Psoas muscle (tissue), 8 donors: Measurements from ENCODE around the gene PRIMA1. TPM values are rescaled to one million over a fixed set of nuclear protein-coding genes. Genes with fewer than 3 reads are reported as not detected.
A peak's percentile ranks its signal among the peaks of the same experiment; 100 is the strongest.

Experiments used
- ATAC-seq, 4 donors: fragments of 200-7000 bp; cut with Tn5 transposase; one replicate each; pipeline ENCODE4 v1.9.1; 2020; ENCODE audit warnings: moderate library complexity in 3 of 4, mild to moderate bottlenecking in 2 of 4
- DNase-seq, 2 donors: peaks; one replicate each; pipeline ENCODE4 v3.0.0-alpha.2; 2020
- H3K27ac ChIP-seq: fragments of 200-600 bp; one replicate; pipeline ENCODE4 v1.8.0; 2022
- H3K27me3 ChIP-seq, 3 donors: fragments of 200-600 bp in 1 of 3; one replicate each; pipeline versions ENCODE4 v1.6.1 to v1.8.0; 2013 to 2022; ENCODE audit warnings: low read length in 2 of 3, mild to moderate bottlenecking in 2 of 3, moderate library complexity in 1 of 3; ENCODE audit not compliant: insufficient read depth in 3 of 3
- H3K36me3 ChIP-seq, 2 donors: fragments of 200-600 bp in 1 of 2; one replicate each; pipeline versions ENCODE4 v1.6.1 to v1.8.0; 2013 to 2022; ENCODE audit warnings: low read depth in 1 of 2, mild to moderate bottlenecking in 1 of 2, moderate library complexity in 1 of 2; ENCODE audit not compliant: insufficient read depth in 1 of 2
- H3K4me1 ChIP-seq: fragments of 200-600 bp; one replicate; pipeline ENCODE4 v1.8.0; 2022
- H3K4me3 ChIP-seq: fragments of 200-600 bp; one replicate; pipeline ENCODE4 v1.8.0; 2022; ENCODE audit warnings: mild to moderate bottlenecking
- H3K9me3 ChIP-seq: fragments of 200-600 bp; one replicate; pipeline ENCODE4 v1.8.0; 2022
- CTCF ChIP-seq: fragments of 200-600 bp; IDR thresholded peaks from one replicate; pipeline ENCODE4 v1.8.0; 2022; ENCODE audit warnings: antibody characterized with exemption
- WGBS, 3 donors: extraction: QIAGEN DNeasy Blood & Tissue Kit; methylation state at CpG; one replicate each; pipeline versions ENCODE4 v1.1.6 to v1.1.7; 2013; 5-methylcytosine and 5-hydroxymethylcytosine counted together
- intact Hi-C, 2 donors: fragments of 100-400 bp; cut with DNase I; formaldehyde crosslinking; loops; one replicate each; pipeline versions ENCODE4 v1.11.0 to v1.14.2; 2022
- polyA plus RNA-seq, 3 donors: library from polyadenylated mRNA; stranded (reverse); fragments of 200-250 nt; gene quantifications; one replicate each; pipeline ENCODE4 v1.2.3, GENCODE V29; 2013
- total RNA-seq, 4 donors: library from RNA; stranded (reverse); fragmentation: NEBNext Ultra II Directional in 2 of 4; extraction: Animal tissue kit (Norgen Biotek cat#: 25700) in 2 of 4; gene quantifications; one replicate each; pipeline versions ENCODE4 v1.2.1 to v1.2.4, GENCODE V29; 2021 to 2023
- donor health status: healthy with polysubstance abuse.
- donor health status: DM: no; HTN: no; CAD: no; lungs with moderate emphysema.
- donor health status: Bipolar disorder and iron deficiency.
- donor health status: healthy.
- donor health status: DM: yes; HTN: yes; CAD: no.
- donor health status: DM: no; HTN: no; CAD: no.
- donor health status: DM: no; HTN: no; CAD: no.
- donor health status: DM: yes; HTN: yes; CAD: no.

PRIMA1 gene
- total and polyA plus RNA-seq, 7 donors: 0.17 to 0.77 (median 0.19) TPM

GRCh38 chr14:93691042-93691780 is 97.1 kb downstream of the PRIMA1 start:
- DNase-seq (no peak), ATAC-seq (no peak)
- H3K9me3 ChIP-seq: no peaks in the 10 kb centered on the region
- intact Hi-C loops: no loop called here
- H3K27ac ChIP-seq: no peak overlapping the region
- no peaks in the 10 kb centered on the region for H3K27me3 ChIP-seq
- no peak for TF ChIP-seq CTCF
- 86 to 88% (median 86%) methylated on average over 16 of the region's 16 CpGs for WGBS, 3 donors
- H3K36me3 ChIP-seq: no peaks in the 10 kb centered on the region
- no peaks in the 10 kb centered on the region for H3K4me1 ChIP-seq
- no peak overlapping the region for H3K4me3 ChIP-seq

GRCh38 chr14:93690146-93690545 is 98.1 kb downstream of the PRIMA1 start:
- Histone ChIP-seq H3K27me3 (no peaks in the 10 kb centered on the region), H3K4me1 (no peaks in the 10 kb centered on the region), H3K9me3 (no peaks in the 10 kb centered on the region), H3K27ac (no peak overlapping the region), H3K36me3 (no peaks in the 10 kb centered on the region), H3K4me3 (no peak overlapping the region)
- ATAC-seq (no peak), DNase-seq (no peak)
- 81 to 86% (median 83%) methylated on average over 6 of the region's 6 CpGs for WGBS, 3 donors
- intact Hi-C loops: no loop called here
- no peak for TF ChIP-seq CTCF

- Histone ChIP-seq H3K9me3 (no peaks in the 10 kb centered on the region), H3K4me1 (no peaks in the 10 kb centered on the region), H3K36me3 (no peaks in the 10 kb centered on the region), H3K27ac (no peak overlapping the region), H3K4me3 (no peak overlapping the region), H3K27me3 (no peaks in the 10 kb centered on the region)
- no peak for TF ChIP-seq CTCF
- ATAC-seq (no peak), DNase-seq (no peak)
- WGBS, 3 donors: 32 to 60% (median 48%) methylated on average over 4 of the region's 4 CpGs
- intact Hi-C loops: no loop called here
These were observed 99.5 kb downstream of the PRIMA1 start for GRCh38 chr14:93688820-93689219.

GRCh38 chr14:93688239-93688666 is 100.0 kb downstream of the PRIMA1 start:
- DNase-seq: no peak
- Histone ChIP-seq H3K27me3 (no peaks in the 10 kb centered on the region), H3K36me3 (no peaks in the 10 kb centered on the region), H3K9me3 (no peaks in the 10 kb centered on the region), H3K4me1 (no peaks in the 10 kb centered on the region), H3K27ac (no peak overlapping the region), H3K4me3 (no peak overlapping the region)
- ATAC-seq: no peak
- TF ChIP-seq CTCF: no peak
- intact Hi-C loops: no loop called here
- WGBS, 3 donors: 46 to 58% (median 47%) methylated on average over 5 of the region's 5 CpGs

- Histone ChIP-seq H3K9me3 (no peaks in the 10 kb centered on the region), H3K4me3 (no peak overlapping the region), H3K36me3 (no peaks in the 10 kb centered on the region), H3K27ac (no peak overlapping the region), H3K4me1 (no peaks in the 10 kb centered on the region), H3K27me3 (no peaks in the 10 kb centered on the region)
- ATAC-seq: peak in 3 of 4 donors; percentile 28 to 53 (median 47)
- intact Hi-C loops: no loop called here
- no peak for TF ChIP-seq CTCF
- no peak for DNase-seq
- 37 to 53% (median 45%) methylated on average over 5 of the region's 5 CpGs for WGBS, 3 donors
These were observed 102.0 kb downstream of the PRIMA1 start for GRCh38 chr14:93686268-93686667.
